HG03103 (cell line): ENCODE results near the gene SAPCD2.
"Not testable (repeated sequence)": the region's sequence is repeated elsewhere in the genome, so short reads cannot be mapped to it uniquely, and the experiment has no call there.

ENCODE experiments used
- ATAC-seq: cut with Tn5 transposase; IDR thresholded peaks from one replicate; pipeline ENCODE4 v1.9.1; 2021; ENCODE audit warnings: low read depth; ENCODE audit not compliant: unreplicated experiment

SAPCD2 gene, protein sequence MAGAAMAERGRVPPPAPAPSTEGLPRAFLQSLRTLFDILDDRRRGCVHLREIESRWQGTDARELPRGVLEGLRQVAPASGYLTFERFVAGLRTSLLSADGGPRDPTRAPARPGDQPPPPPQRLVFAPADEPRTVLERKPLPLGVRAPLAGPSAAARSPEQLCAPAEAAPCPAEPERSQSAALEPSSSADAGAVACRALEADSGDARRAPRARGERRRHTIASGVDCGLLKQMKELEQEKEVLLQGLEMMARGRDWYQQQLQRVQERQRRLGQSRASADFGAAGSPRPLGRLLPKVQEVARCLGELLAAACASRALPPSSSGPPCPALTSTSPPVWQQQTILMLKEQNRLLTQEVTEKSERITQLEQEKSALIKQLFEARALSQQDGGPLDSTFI

DNA sequence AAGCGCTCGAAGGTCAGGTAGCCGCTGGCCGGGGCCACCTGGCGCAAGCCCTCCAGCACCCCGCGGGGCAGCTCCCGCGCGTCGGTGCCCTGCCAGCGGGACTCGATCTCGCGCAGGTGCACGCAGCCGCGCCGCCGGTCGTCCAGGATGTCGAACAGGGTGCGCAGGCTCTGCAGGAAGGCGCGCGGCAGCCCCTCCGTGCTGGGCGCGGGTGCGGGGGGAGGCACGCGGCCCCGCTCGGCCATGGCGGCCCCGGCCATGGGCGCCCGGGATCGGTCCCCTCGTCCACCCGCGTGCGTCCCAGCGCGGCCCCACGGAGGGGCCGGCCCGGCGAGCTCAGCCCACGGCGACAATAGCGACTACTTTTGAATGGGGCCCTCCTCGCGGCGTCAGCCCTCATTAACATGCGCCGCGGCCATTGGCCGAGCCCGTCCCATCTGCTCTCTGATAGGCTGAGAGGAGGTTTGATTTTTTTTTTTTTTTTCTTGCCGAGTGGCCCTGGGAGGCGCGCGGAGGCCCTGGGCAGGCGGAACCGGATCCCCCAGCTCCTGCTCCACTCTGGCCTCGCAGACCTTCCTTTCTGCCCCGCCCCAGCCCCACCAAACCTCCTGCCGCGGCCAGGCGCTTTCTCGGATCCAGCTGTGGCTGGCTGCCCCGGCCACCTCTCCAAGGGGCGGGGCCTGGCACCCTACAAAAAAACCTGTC, at the start of gene SAPCD2:
TSS of gene SAPCD2 (minus strand) at position 357 of the 705 bp plus-strand sequence. CDS start at position 260, 97 bp downstream.
- ATAC-seq, result peak; percentile 67

DNA sequence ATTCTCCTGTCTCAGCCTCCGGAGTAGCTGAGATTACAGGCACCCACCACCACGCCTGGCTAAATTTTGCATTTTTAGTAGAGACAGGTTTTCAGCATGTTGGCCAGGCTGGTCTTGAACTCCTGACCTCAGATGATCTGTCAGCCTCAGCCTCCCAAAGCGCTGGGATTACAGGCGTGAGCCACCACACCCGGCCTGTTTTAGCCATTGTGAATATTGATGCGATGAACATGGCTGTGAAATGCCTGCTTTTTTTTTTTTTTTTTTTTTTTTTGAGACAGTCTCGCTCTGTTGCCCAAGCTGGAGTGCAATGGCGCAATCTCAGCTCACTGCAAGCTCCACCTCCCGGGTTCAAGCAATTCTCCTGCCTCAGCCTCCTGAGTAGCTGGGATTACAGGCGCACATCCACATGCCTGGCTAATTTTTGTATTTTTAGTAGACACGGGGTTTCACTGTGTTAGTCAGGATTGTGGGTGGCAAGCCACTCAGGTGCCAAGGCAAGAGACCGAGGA, 47.8 kb upstream of the SAPCD2 start:
- ATAC-seq, result not testable (repeated sequence)

DNA sequence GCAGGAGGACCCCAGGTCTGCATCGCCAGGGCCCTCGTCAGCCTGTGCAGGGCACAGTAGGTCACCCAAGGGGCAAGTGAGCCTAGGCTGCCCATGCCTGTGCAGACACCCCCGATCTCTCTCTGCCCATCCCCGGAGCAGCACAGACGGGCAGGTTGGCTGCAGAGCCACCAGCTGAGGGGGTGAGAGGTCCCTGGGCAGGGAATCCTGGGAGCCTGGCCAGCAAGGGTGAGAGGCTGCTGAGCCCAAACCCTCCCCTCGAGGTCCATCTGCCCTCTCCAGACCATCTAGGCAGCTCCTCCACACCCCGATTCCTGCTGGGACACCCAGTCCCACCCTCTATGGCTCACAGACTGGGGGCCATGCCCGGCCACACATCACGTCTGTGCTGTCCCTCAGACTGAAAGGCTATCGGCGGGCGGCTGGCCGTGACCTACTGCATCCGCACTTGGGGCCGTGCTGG, 46.9 kb upstream of the SAPCD2 start:
- ATAC-seq, result no peak

DNA sequence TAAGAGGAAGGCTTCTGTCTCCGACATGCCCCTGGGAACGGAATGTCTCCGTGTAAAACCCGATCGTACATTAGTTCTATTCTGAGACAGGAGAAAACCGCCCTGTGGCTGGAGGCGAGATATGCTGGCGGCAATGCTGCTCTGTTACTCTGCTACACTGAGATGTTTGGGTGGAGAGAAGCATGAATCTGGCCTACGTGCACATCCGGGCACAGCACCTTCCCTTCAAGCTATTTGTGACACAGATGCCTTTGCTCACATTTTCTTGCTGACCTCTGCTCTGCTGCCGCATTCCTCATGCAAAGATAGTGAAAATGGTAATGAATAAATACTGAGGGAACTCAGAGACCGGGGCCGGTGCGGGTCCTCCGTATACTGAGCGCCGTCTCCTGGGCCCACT, 46.4 kb upstream of the SAPCD2 start:
- no peak for ATAC-seq

DNA sequence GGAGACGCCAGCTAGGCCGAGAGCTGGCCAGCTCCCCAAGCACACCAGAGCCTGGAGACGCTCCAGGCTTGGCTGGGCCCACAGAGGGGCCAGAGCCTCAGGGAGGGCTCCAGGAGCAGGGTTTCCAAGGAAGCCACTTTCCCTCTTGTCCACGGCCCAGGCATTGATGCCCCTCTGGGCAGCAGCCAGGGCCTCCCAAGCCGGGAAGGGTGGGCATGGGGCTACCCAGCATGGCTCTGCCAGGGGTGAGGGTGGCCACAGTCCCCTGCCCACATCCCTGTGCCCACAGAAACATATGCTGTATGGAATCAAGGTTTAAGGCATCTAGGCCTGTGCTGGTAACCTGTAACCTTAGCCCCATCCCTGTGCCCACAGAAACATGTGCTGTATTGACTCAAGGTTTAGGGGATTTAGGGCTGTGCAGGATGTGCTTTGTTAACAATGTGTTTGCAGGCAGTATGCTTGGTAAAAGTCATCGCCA, 45.7 kb upstream of the SAPCD2 start:
- ATAC-seq, result no peak

DNA sequence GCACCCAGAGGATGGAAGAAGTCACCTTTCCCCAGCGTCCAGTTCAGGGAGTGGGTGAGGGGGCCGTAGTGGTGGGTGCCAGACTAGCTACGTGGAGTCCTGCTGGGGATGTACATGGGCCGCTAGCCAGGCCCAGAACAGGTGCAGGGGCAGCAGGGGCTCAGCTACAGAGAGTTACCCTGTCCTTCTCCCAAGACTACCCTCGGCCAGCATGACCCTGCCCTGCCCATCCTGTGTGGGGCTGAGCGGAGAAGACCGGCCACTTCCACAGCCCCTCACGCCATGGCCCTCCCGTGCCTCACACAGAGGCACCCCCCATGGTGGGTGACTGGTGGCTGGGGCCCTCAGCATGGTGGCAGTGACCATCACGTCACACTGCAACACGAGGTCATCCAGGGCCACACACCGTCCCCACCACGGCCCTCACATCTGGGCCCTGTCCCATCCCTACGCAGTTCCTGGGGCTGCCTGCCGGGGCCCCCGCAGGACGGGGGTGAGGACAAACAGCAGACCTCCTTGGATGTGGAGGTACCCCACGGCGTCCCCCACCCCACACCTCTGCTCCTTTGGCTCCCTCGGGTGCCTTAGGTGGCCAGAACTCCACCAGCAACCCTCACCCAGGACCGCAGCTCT, 45.2 kb upstream of the SAPCD2 start:
- no peak for ATAC-seq

DNA sequence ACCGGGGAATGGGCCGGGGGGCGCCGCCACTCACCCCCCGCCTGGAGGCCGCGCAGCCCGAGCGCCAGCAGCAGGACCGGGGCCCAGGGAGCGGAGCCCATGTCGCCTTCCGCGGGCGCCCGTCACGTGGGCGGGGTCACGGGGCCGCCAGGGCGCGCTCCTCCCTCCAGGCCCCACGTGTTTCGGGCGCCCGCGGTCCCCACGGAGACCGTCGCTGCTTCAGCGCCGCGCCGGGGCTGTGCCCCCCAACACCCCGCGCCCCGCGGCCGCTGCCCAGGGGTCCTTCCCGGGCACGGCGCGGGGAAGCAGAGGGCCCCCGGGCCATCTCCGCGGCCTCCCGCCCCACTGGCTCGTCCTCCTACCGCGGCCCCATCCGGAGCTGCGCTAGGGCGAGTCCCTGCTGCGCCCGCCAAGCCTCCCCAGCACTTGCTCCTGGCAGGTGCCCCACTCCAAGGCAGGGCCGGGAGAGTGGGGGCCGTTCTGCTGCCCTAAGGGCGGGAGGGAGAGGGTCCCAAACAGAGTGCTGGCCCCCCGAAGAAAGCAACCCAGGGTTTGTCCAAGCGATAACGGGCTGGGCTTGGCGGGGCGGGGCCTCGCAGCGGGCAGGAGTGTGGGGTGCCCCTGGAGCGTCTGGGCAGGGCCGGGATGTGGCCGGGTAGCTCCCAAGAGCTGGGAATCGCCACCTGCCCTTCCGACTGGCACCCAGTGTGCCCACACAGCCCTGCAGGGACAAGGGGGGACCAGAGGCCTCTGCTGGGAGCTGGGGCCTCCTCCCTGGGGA, 44.4 kb upstream of the SAPCD2 start, which contains the start of gene DPP7:
TSS of gene DPP7 (minus strand) at position 121 of the 781 bp plus-strand sequence. CDS start at position 101, 20 bp downstream.
- ATAC-seq, result no peak

DNA sequence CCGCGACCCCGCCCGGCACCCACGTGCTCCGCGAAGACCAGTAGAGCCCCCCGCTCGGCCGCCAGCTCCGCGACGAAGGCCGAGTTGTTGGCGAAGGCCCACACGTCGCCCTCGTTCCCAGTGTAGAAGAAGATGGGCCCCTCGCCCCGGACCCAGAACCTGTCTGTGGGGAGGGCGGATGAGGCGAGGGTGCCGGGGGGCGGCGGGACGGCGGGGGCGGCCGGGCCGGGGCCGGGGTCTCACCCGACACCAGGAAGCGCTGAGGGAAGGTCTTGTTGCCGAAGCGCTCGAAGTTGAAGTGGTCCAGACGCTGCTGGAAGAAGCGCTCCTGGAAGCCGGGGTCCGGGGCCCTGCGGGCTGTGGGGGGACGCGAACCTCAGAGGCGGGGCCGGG, 43.9 kb upstream of the SAPCD2 start:
- ATAC-seq, result no peak

DNA sequence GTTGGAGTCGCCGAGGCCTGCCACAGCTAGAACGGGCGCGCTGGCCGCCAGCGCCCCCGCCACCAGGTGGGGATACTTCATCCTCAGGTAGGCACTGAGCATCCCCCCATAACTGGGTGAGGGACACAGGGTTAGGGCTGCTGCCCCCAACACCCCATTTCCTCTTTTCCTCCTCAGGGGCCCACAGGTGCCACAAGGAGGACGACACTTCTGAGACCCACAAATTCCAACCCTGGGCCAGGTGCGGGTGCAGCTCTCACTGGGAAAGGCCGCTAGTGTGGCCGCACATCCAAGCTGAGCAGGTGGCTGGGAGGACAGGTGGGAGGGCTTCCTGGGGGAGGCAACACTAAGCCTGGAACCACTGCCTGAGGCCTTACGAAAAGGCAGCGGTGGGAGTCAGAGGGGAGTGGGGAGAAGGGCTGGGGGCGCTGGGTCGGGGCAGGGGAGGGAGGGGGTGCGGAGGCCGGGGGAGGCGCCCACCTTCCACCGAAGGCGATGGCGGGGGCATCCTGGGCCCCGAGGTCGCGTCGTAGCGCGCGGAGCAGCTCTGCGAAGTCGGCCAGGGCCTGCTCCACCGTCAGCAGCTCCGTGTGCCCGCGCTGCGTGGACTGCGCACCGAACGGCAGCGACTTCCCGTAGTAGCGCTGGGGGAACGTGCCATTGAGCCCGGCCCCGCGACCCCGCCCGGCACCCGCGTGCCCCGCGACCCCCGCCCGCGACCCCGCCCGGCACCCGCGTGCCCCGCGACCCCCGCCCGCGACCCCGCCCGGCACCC, 43.2 kb upstream of the SAPCD2 start:
- ATAC-seq, result no peak

DNA sequence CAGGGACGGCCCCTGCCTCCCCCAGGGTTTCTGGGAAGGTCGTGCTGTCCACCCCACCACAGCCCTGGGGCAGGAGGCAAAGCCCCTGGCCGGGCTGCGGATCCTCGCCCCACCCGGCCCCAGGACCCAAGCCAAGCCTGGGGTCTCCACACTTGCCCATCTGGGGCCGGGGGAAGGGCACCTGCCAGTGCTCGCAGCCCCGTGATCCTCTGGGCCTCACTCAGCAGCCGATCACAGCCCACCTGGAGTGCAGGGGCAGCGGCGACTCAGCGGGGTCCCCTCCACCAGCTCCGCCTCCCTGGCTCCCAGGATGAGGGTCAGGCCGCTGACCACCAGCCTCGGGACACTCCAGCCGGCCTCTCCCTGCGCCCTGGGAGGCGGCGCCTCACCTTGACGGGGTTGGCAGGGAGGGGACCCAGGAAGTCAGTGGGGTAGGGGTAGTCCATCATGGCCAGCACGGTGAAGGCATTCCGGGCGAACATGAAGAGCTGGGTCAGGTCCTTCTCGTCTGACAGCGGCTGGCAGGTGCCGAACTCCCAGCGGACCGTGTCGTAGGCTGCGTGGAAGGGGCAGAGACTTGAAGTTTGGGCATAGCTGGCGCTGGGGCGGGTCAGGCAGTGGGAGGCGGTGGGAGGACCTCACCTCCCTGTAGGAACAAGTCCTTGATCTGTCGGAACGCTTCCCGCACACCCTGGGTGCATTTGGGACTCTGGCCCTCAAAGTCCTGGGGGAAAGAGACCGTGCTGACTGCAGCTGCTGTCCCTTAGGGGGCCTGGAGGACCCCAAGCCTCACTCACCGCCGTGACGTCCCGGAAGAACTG, 42.4 kb upstream of the SAPCD2 start:
- no peak for ATAC-seq

DNA sequence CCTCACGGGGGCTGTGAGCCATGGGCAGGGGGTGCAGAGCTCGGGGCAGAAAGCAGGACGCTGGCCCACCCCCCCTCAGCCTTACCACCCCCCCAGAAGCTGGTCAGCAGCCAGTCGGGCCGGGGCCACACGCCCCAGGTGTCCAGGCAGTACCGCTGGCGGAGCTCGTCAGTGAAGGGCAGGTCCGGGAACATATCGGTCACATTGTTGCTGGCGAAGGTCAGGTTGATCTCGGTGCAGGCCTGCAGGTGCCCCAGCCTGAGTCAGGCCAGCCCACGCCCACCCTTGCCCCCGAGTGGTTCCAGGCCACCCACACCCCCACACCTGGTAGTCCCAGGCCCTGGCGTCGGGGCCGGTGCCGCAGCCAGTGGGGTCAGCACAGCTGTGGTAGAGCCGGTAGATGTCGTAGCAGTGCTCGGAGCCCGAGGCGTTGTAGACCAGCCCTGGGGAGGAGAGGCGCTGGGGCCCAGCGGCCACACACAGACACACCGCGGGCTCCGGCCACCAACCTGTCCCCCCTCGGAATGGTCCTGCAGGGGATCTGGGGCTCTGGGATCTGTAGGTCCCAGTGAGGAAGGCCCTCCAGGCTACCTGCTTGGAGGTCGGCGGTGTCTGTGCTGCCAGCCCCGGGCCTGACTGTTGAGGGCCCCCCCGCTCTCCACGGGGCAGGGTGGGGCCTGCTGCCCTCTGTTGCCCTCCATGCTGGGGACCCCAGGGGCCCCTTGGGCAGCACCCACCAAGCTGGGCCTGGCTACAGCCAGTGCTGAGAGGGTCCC, 41.6 kb upstream of the SAPCD2 start:
- no peak for ATAC-seq

DNA sequence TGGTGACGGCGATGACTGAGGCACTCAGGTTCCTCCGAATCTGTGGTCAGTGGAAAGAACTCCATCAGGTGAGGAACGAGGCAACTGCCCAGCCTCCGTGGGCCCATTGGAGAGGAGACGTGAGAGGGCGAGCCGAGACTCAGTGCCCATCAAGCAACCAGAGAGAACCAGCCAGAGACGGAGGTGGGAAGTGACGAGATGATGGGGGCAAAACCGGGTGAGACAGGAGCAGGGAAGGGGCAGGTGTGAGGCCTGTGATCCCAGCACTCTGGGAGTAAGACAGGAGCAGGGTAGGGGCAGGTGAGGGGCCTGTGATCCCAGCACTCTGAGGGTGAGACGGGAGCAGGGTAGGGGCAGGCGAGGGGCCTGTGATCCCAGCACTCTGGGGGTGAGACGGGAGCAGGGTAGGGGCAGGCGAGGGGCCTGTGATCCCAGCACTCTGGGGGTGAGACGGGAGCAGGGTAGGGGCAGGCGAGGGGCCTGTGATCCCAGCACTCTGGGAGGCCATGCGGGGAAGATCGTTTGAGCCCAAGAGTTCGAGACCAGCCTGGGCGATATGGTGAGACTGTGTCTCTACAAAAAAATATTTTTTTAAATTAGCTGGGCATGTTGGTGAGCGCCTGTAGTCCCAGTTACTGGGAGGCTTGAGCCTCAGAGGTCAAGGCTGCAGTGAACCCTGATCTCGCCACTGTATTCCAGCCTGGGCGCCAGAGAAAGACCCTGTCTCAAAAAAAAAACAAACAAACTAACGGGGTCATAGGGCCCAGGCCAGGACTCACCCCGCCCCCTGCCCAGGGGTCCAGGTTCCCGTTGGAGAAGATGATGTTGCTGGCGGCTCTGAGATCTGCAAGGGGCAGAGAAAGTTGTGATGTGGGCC, 40.8 kb upstream of the SAPCD2 start:
- no peak for ATAC-seq

DNA sequence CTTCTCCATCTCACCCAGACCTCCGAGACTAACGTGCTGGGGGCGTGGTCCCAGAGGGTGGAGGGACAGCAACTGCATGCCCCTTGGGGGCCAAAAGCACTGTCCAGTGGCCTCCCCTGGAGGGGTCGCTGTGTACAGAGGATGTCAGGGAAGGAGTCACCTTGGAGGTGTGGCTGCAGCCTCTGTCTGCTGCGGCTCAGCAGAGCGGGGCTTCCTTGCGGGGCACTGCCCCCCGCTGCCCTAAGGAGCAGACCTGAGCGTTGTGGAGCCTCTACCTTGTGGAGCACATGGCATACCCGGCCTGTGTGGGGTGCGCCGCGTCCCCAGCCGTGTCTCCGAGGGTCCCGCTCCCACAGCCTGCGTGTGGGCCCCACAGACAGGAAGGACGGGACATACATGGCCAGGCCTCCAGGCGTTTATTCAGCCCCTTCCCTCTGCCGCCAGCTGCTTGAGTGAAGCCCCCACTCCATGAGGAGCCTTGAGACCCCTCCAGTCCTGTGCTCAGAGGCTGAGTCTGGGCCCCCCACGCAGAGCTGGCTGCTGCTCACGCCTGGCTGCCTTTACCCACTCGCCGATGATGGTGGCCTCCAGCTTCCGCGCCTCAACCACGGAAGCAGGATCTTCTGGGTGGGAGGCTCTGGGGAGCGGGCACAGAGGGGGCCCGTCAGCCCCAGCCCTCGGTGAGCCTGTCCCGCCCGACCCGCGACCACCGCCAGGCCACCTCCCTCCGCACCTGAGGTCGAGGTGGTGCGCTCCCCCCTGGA, 40.0 kb upstream of the SAPCD2 start:
- no peak for ATAC-seq

DNA sequence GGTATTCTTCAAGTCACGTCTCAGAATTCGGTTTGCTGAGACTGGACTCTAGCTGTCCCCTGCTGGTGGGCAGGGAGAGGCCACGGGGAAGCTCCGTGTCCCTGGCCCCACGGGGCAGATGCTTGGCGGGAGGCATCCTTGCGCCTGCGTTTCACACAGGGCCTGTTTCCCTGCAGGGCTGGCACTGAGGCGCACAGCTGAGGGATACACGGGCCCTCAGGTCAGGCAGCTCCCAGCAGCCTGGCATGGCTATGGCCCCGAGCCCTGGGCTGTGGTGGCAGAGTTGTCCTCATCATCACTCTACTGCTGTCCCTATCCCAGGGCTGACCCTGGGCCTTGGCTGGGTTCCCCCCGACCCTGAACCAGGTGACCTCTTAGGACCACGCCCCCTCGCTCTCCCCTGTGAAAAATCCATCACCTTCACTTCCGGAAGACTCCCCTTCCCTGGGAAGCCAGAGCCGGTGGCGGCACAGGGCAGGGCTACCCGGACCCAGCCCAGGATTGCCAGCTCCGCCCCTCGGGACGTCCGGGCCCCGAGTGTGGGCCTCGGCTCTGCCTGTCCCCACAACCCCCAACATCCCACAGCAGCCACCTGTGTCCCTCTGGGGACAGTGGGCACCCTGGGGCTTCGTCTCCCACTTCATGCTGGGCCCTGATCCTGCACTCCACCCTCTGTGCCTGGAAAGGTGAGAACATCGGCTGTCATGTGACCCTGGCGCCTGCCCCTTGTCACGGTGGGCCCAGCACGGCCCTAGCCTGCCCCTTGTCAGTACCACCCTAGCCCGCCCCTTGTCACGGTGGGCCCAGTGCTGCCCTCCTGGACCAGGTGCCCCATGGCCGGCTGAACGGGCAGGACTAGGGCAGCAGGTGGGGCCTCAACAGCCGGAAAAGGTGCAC, 39.1 kb upstream of the SAPCD2 start:
- no peak for ATAC-seq

DNA sequence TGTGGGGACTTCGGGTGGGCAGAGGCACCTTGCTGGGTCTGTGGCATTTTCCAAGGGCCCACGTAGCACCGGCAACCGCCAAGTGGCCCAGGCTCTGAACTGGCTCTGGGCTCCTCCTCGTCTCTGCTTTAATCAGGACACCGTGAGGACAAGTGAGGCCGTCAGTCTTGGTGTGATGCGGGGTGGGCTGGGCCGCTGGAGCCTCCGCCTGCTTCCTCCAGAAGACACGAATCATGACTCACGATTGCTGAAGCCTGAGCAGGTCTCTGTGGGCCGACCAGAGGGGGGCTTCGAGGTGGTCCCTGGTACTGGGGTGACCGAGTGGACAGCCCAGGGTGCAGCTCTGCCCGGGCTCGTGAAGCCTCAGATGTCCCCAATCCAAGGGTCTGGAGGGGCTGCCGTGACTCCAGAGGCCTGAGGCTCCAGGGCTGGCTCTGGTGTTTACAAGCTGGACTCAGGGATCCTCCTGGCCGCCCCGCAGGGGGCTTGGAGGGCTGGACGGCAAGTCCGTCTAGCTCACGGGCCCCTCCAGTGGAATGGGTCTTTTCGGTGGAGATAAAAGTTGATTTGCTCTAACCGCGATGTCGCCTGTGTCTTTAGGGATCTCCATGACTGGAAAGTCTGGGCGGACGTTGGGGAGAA, 38.4 kb upstream of the SAPCD2 start:
- no peak for ATAC-seq
